Memory B cell (primary cell): Measurements from ENCODE around the gene FAM131C.
"Not testable (repeated sequence)": the region's sequence is repeated elsewhere in the genome, so short reads cannot be mapped to it uniquely, and the experiment has no call there.

ENCODE experiments used
- ATAC-seq: fragments of 150-1000 bp; cut with Tn5 transposase; 2 replicates; pipeline ENCODE4 v1.10.0; 2021; ENCODE audit warnings: low read depth, mild to moderate bottlenecking, moderate library complexity
- DNase-seq, 2 donors: peaks; one replicate each; pipeline ENCODE4 v3.0.0; 2022; ENCODE audit warnings: low spot score in 2 of 2
- H3K27ac Mint-ChIP-seq: one replicate; pipeline ENCODE4 v1.8.0; 2022; ENCODE audit warnings: mild to moderate bottlenecking, moderate library complexity, mixed read lengths
- H3K27me3 Mint-ChIP-seq: one replicate; pipeline ENCODE4 v1.8.0; 2022; ENCODE audit warnings: mixed read lengths
- H3K36me3 Mint-ChIP-seq: one replicate; pipeline ENCODE4 v1.8.0; 2022; ENCODE audit warnings: mild to moderate bottlenecking, mixed read lengths
- H3K4me1 Mint-ChIP-seq: one replicate; pipeline ENCODE4 v1.8.0; 2022; ENCODE audit warnings: mixed read lengths
- H3K4me3 Mint-ChIP-seq: one replicate; pipeline ENCODE4 v1.8.0; 2022; ENCODE audit warnings: mild to moderate bottlenecking, moderate library complexity, mixed read lengths
- H3K9me3 Mint-ChIP-seq: one replicate; pipeline ENCODE4 v1.8.0; 2022; ENCODE audit warnings: mixed read lengths

FAM131C gene

DNA sequence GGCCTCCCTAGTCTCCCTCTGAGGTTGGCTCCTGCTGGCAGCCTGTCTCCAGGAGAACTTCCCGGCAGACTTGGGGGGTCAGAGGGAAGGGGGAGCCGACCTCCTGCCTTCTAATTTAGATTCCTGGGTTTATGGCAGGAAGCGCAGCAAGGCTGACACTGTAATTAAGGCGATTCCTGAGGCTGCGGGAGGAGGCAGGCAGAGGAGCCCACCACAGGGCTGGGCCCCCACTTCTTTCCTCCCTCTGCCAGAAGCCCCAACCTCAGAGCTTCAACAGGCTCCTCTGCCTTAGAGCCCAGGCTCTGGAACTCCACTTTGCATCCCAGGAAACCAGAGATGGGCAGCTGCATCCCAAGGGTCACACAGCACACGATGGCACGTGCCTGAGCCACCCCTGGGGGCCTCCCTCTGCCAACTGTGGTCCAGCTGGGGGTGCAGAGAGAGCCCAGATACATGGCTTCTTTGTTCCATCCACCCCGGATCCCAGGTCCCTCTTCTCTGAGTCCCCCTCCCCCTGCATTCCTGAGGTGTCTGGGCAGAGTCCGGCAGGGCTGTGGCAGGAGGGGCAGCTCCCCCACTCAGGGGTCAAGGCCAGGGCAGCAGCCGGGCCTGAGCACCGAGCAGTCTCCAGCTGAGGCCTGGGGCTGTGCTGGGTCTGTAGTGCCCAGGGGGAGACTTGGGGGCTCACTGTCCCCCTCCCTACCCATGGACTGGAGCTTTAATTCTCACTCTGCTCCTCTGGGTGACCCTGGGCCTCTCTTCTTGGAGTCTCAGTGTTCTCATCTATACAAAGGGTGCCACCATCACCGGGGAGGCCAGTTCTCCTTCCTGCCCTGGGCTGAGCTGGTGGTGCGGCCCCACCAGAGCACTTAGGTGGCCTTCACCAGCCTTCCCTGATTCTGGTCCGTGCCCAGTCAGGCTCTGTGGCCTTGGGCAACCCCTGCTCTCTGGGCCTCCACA, 39.4 kb upstream of the FAM131C start:
- H3K9me3 Mint-ChIP-seq: peaks cover 3% of the 10 kb centered on the region
- no peak for DNase-seq
- no peaks in the 10 kb centered on the region for H3K4me1 Mint-ChIP-seq
- H3K36me3 Mint-ChIP-seq: no peaks in the 10 kb centered on the region
- peaks cover 18% of the 10 kb centered on the region for H3K27me3 Mint-ChIP-seq
- no peak for ATAC-seq
- no peak overlapping the region for H3K27ac Mint-ChIP-seq
- H3K4me3 Mint-ChIP-seq: no peak overlapping the region

DNA sequence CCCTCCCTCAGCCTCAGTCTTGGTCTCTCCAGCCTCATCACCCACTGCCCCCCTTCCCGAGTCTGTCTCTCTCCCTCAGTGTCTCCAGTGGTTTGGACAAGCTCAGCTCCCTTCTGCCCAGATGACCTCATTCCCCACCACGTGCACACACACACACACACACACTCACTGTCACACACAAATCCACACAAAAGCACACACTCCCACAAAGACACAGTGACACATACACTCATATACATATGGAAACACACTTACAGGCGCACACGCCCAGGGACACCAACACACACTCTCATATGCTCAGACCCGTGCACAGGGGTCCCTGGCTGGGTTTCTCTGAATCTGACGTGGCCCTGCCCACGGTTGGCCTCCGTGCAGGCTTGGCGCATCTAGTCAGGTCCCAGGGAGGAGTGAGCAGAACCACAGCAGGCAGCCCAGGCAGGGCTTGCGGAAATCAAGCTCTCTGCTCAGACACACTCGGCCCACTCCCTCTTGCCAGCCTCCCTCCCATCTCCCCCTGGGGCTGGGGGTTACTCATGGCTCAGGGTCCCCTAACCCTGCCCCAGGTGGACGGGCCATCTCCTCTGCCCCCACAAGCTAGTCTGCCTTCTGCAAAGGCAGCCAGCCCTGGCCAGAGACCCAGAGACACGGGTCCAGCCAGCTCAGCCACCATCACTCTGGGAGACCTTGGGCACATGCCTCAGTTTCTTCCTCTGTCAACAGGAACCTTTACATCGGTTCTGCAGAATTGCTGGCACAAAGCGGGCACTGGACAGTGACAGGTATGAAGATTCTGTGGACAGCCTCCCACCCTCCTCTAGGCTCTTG, 38.5 kb upstream of the FAM131C start:
- Mint-ChIP-seq H3K9me3 (peaks cover 4% of the 10 kb centered on the region), H3K27me3 (peaks cover 18% of the 10 kb centered on the region), H3K36me3 (no peaks in the 10 kb centered on the region), H3K4me1 (no peaks in the 10 kb centered on the region), H3K4me3 (no peak overlapping the region), H3K27ac (no peak overlapping the region)
- DNase-seq (no peak), ATAC-seq (no peak)

DNA sequence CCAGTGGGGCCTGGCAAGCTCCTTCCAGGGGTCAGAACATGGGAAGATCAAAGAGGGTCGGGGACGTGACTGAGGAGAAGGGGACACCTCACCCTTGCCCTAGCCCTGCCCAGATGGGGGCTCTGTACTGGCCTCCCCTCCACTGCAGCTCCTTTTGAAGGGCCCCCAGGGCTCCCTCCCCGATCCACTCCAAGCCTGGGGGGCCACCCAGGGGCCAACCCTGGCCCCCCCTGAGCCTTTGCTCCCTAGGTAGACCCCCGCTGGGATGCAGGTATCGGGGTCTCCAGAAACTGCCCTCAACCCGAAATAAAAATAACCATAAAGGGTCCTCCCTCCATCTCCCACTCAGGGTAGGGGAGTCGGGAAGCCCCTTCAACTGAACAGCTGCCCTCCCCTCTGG, 37.4 kb upstream of the FAM131C start:
- no peak overlapping the region for H3K4me3 Mint-ChIP-seq
- H3K36me3 Mint-ChIP-seq: no peaks in the 10 kb centered on the region
- no peak overlapping the region for H3K27ac Mint-ChIP-seq
- peaks cover 17% of the 10 kb centered on the region for H3K27me3 Mint-ChIP-seq
- ATAC-seq (no peak), DNase-seq (no peak)
- H3K9me3 Mint-ChIP-seq: peaks cover 6% of the 10 kb centered on the region
- H3K4me1 Mint-ChIP-seq: no peaks in the 10 kb centered on the region

- Mint-ChIP-seq H3K27me3 (peaks cover 17% of the 10 kb centered on the region), H3K4me1 (no peaks in the 10 kb centered on the region), H3K27ac (no peak overlapping the region), H3K36me3 (no peaks in the 10 kb centered on the region), H3K9me3 (peaks cover 6% of the 10 kb centered on the region), H3K4me3 (no peak overlapping the region)
- ATAC-seq: no peak
- DNase-seq: no peak
These were observed 37.0 kb upstream of the FAM131C start for GRCh38 chr1:16110456-16110855.

GRCh38 chr1:16109571-16109970, 36.1 kb upstream of the FAM131C start:
- no peaks in the 10 kb centered on the region for H3K4me1 Mint-ChIP-seq
- H3K36me3 Mint-ChIP-seq: no peaks in the 10 kb centered on the region
- peaks cover 17% of the 10 kb centered on the region for H3K27me3 Mint-ChIP-seq
- DNase-seq (no peak), ATAC-seq (no peak)
- no peak overlapping the region for H3K27ac Mint-ChIP-seq
- H3K4me3 Mint-ChIP-seq: no peak overlapping the region
- peaks cover 6% of the 10 kb centered on the region for H3K9me3 Mint-ChIP-seq

- not testable (repeated sequence) for H3K27ac Mint-ChIP-seq, H3K4me1 Mint-ChIP-seq, H3K4me3 Mint-ChIP-seq, H3K9me3 Mint-ChIP-seq, DNase-seq, H3K36me3 Mint-ChIP-seq, ATAC-seq
- peaks cover 16% of the 10 kb centered on the region for H3K27me3 Mint-ChIP-seq
These were observed 33.6 kb upstream of the FAM131C start for GRCh38 chr1:16107039-16107438.

DNA sequence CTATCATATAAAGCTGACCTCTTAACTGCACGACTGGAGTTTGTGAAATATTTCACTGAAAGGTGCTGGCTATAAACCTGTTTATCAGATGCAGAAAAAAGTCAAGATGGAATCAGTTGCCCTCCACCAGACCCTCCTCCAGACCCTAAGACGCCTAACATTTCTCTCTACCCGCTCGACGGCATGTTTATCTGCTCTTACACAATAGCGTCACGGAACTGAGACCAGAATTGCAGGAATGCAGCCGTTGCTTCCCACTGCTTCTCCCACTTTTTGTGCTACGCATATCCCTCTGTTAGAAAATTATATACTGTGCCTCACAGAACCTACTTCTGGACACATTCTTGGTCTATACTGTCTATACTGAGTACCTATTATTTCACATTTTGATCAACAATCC, 28.2 kb upstream of the FAM131C start:
- H3K27me3 Mint-ChIP-seq: peaks cover 11% of the 10 kb centered on the region
- no peak overlapping the region for H3K27ac Mint-ChIP-seq
- DNase-seq: no peak
- H3K4me3 Mint-ChIP-seq: no peak overlapping the region
- H3K4me1 Mint-ChIP-seq: no peaks in the 10 kb centered on the region
- peaks cover 1% of the 10 kb centered on the region for H3K9me3 Mint-ChIP-seq
- no peaks in the 10 kb centered on the region for H3K36me3 Mint-ChIP-seq
- no peak for ATAC-seq

GRCh38 chr1:16099412-16099811, 26.0 kb upstream of the FAM131C start:
- Mint-ChIP-seq H3K27me3 (peaks cover 18% of the 10 kb centered on the region), H3K36me3 (no peaks in the 10 kb centered on the region), H3K4me1 (no peaks in the 10 kb centered on the region), H3K4me3 (no peak overlapping the region), H3K9me3 (no peaks in the 10 kb centered on the region), H3K27ac (no peak overlapping the region)
- no peak for ATAC-seq
- no peak for DNase-seq

DNA sequence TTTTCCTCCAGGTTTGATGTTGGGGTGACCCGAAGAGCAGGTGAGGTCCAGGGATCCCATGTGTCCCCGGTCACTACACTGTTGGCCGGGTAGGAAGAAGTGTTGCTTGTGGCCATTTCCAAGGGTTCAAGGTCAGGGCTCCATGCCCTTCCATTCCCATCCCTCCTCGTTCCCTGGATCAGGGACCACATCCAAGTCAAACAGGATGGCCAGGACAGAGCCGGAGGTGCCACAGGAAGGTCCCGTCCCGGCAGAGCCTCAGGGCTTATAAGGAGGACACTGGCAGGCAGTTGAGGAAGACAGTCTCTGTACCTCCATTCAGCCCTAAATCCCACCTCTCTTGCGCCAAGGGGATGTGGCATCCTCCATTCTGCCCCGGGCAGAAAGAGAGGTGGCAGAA, 22.0 kb upstream of the FAM131C start:
- H3K9me3 Mint-ChIP-seq: no peaks in the 10 kb centered on the region
- no peak for ATAC-seq
- no peak overlapping the region for H3K27ac Mint-ChIP-seq
- H3K27me3 Mint-ChIP-seq: peaks cover 20% of the 10 kb centered on the region
- no peak overlapping the region for H3K4me3 Mint-ChIP-seq
- H3K36me3 Mint-ChIP-seq: no peaks in the 10 kb centered on the region
- no peaks in the 10 kb centered on the region for H3K4me1 Mint-ChIP-seq
- no peak for DNase-seq

GRCh38 chr1:16094453-16095158, 21.2 kb upstream of the FAM131C start:
- Mint-ChIP-seq H3K4me3 (no peak overlapping the region), H3K36me3 (no peaks in the 10 kb centered on the region), H3K27ac (no peak overlapping the region), H3K27me3 (peaks cover 16% of the 10 kb centered on the region), H3K9me3 (no peaks in the 10 kb centered on the region), H3K4me1 (peaks cover 1% of the 10 kb centered on the region)
- no peak for ATAC-seq
- DNase-seq: no peak

GRCh38 chr1:16093611-16094010, 20.2 kb upstream of the FAM131C start:
- H3K4me1 Mint-ChIP-seq: peaks cover 6% of the 10 kb centered on the region
- peaks cover 22% of the 10 kb centered on the region for H3K27me3 Mint-ChIP-seq
- H3K27ac Mint-ChIP-seq: no peak overlapping the region
- no peaks in the 10 kb centered on the region for H3K36me3 Mint-ChIP-seq
- no peak for DNase-seq
- H3K4me3 Mint-ChIP-seq: no peak overlapping the region
- ATAC-seq: no peak
- H3K9me3 Mint-ChIP-seq: no peaks in the 10 kb centered on the region

- DNase-seq (no peak), ATAC-seq (no peak)
- Mint-ChIP-seq H3K36me3 (no peaks in the 10 kb centered on the region), H3K27ac (no peak overlapping the region), H3K27me3 (peaks cover 23% of the 10 kb centered on the region), H3K4me3 (no peak overlapping the region), H3K4me1 (peaks cover 6% of the 10 kb centered on the region), H3K9me3 (no peaks in the 10 kb centered on the region)
These were observed 19.6 kb upstream of the FAM131C start for GRCh38 chr1:16092923-16093511.

DNA sequence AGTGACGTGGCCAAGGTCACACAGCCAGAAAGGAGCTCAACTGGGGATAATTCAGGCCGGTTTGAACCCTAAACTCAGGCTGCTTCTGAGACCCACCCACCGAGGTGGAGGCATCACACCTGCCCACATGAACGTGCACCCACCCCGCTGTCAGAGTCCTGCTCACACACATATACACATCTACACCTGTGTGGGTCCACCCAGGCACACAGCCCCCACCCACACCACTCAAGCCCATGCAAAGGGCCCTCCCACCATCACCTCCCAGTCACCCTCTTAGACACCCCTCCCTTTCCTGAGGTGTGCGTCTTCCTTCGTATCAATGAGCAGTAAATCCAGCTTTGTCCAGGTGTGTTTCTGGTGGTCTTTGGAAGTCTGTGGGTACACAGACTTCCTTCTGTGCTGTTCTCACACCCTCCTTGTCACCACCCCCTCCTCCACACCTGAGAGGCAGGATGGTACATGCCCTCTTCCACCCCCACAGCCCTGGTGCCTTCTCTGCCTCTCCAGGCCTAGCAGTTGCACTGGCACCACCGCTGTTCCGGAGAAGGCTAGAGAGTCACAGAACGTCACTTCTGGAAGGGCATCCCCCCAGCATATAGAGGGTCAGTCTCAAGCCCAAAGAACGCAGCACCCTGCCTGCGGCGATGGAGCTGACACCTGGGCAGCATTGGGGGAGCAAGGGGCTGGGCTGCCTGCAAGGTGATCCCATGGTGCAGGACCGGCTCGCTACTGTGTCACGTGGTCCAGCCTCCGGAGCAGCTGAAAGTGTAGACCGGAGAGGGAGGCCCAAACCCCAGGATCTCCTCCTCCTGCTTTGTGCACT, 18.9 kb upstream of the FAM131C start:
- H3K27ac Mint-ChIP-seq: no peak overlapping the region
- no peak for ATAC-seq
- no peaks in the 10 kb centered on the region for H3K9me3 Mint-ChIP-seq
- H3K36me3 Mint-ChIP-seq: no peaks in the 10 kb centered on the region
- DNase-seq: no peak
- peaks cover 23% of the 10 kb centered on the region for H3K27me3 Mint-ChIP-seq
- no peak overlapping the region for H3K4me3 Mint-ChIP-seq
- peaks cover 6% of the 10 kb centered on the region for H3K4me1 Mint-ChIP-seq
